H1 (cell line): Measurements from ENCODE around the gene KNCN.

Experiments used
- BACH1 ChIP-seq: IDR thresholded peaks from 2 replicates; pipeline ENCODE4 v1.6.1; 2012; ENCODE audit warnings: low read length, improper control_type of control experiment
- CTCF ChIP-seq, 3 experiments: IDR thresholded peaks; 1 replicate in 2 of 3; 2 replicates in 1 of 3; pipeline versions ENCODE4 v1.5.1 to v1.6.1; 2011; ENCODE audit warnings: low read length in 3 of 3, mild to moderate bottlenecking in 3 of 3, inconsistent platforms in 2 of 3, low read depth in 1 of 3, moderate library complexity in 1 of 3; ENCODE audit not compliant: insufficient read depth in 1 of 3; ENCODE audit errors: control extremely low read depth in 1 of 3
- JUN ChIP-seq: IDR thresholded peaks from 2 replicates; pipeline ENCODE4 v1.6.1; 2011; ENCODE audit warnings: low read depth, mild to moderate bottlenecking, improper control_type of control experiment, low read length
- JUND ChIP-seq: IDR thresholded peaks from 2 replicates; pipeline ENCODE4 v1.6.1; 2011; ENCODE audit warnings: mild to moderate bottlenecking, improper control_type of control experiment, low read length
- NRF1 ChIP-seq: IDR thresholded peaks from 2 replicates; pipeline ENCODE4 v1.6.1; 2011; ENCODE audit warnings: mild to moderate bottlenecking, low read depth, low read length, improper control_type of control experiment
- PHF8 ChIP-seq: fragments of 200-600 bp; sonication (generic); conservative IDR thresholded peaks from 2 replicates; pipeline ENCODE4 v1.7.1; 2012; ENCODE audit warnings: low read depth, mild to moderate bottlenecking, inconsistent platforms, low read length, moderate library complexity
- POLR2A ChIP-seq, 2 experiments: IDR thresholded peaks; 1 replicate in 1 of 2; 2 replicates in 1 of 2; pipeline ENCODE4 v1.6.1; 2011; ENCODE audit warnings: low read depth in 2 of 2, low read length in 2 of 2, mild to moderate bottlenecking in 2 of 2; ENCODE audit errors: control extremely low read depth in 1 of 2
- POLR2AphosphoS5 ChIP-seq: IDR thresholded peaks from 2 replicates; pipeline ENCODE4 v1.6.1; 2011; ENCODE audit warnings: low read depth, low read length
- RFX5 ChIP-seq: IDR thresholded peaks from 2 replicates; pipeline ENCODE4 v1.6.1; 2011; ENCODE audit warnings: low read depth, low read length, improper control_type of control experiment, borderline replicate concordance
- SIX5 ChIP-seq: IDR thresholded peaks from 2 replicates; pipeline ENCODE4 v1.6.1; 2011; ENCODE audit warnings: mild to moderate bottlenecking, low read depth, low read length

- TF ChIP-seq PHF8 (no peak), JUND (no peak), BACH1 (no peak), POLR2A (IDR thresholded peaks at IDR 0.05; ENCODE audit: control extremely low read depth in 1 of 2, low read depth in 2 of 2, low read length in 2 of 2) (no peak), CTCF (IDR thresholded peaks at IDR 0.05; ENCODE audit: control extremely low read depth in 1 of 3, insufficient read depth in 1 of 3, low read depth in 1 of 3, low read length in 3 of 3) (no peak), POLR2AphosphoS5 (no peak), RFX5 (no peak), SIX5 (no peak), NRF1 (no peak), JUN (no peak)
Measured at GRCh38 chr1:46525253-46525983, 26.0 kb downstream of the KNCN start.
